Fibroblast of the aortic adventitia (primary cell): ENCODE measurements around the gene CCDC77. TPM values are rescaled to one million over a fixed set of nuclear protein-coding genes. Genes with fewer than 3 reads are reported as not detected.
A peak's percentile ranks its signal among the peaks of the same experiment; 100 is the strongest.

Experiments used
- DNase-seq: peaks from one replicate; pipeline ENCODE4 v3.0.0-alpha.2; 2010; ENCODE audit warnings: low read depth
- H3K4me3 ChIP-seq: 2 replicates; pipeline ENCODE4 v1.5.1; 2011; ENCODE audit warnings: low read depth, mild to moderate bottlenecking, control low read depth, low read length, moderate library complexity
- total RNA-seq: library from RNA; depleted of rRNA; stranded (reverse); fragments of >200 nt; gene quantifications from 2 replicates; pipeline ENCODE4 v1.2.3, GENCODE V29; 2012; ENCODE audit warnings: low replicate concordance
- TF ChIP-seq, protein P1 (sequence below): IDR thresholded peaks from 2 replicates; pipeline ENCODE4 v1.5.1; 2011; ENCODE audit warnings: mild to moderate bottlenecking, low read length, control low read depth, inconsistent platforms; ENCODE audit not compliant: insufficient read depth

CCDC77 gene
- total RNA-seq, 1 donor = 15.4 TPM

- H3K4me3 ChIP-seq = no peak overlapping the region
- no peak for DNase-seq
- TF ChIP-seq, protein P1, sequence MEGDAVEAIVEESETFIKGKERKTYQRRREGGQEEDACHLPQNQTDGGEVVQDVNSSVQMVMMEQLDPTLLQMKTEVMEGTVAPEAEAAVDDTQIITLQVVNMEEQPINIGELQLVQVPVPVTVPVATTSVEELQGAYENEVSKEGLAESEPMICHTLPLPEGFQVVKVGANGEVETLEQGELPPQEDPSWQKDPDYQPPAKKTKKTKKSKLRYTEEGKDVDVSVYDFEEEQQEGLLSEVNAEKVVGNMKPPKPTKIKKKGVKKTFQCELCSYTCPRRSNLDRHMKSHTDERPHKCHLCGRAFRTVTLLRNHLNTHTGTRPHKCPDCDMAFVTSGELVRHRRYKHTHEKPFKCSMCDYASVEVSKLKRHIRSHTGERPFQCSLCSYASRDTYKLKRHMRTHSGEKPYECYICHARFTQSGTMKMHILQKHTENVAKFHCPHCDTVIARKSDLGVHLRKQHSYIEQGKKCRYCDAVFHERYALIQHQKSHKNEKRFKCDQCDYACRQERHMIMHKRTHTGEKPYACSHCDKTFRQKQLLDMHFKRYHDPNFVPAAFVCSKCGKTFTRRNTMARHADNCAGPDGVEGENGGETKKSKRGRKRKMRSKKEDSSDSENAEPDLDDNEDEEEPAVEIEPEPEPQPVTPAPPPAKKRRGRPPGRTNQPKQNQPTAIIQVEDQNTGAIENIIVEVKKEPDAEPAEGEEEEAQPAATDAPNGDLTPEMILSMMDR = peak; percentile 47
Measured at GRCh38 chr12:452667-453210, 51.3 kb downstream of the CCDC77 start.

DNA sequence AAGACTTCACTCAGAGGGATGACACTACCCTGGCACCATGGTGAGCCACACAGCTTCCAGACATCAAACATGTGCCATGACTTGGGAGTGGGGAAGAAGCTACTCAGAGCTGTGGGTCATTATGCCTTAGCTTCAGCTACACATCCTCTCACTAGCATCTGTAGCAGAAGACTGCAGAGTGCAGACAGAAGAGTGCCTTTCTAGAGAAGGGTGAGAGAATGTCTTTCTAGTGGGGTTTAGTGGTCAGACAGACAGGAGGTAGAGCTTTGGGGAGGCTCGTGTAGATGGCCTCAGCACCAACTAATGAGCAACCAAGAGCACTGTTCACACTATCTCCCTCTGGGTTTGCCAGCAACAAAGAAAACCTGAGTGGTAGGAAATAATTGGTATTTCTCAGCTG is 53.4 kb downstream of the CCDC77 start:
- DNase-seq = no peak
- H3K4me3 ChIP-seq = no peak overlapping the region
- TF ChIP-seq, protein P1 = no peak

DNA sequence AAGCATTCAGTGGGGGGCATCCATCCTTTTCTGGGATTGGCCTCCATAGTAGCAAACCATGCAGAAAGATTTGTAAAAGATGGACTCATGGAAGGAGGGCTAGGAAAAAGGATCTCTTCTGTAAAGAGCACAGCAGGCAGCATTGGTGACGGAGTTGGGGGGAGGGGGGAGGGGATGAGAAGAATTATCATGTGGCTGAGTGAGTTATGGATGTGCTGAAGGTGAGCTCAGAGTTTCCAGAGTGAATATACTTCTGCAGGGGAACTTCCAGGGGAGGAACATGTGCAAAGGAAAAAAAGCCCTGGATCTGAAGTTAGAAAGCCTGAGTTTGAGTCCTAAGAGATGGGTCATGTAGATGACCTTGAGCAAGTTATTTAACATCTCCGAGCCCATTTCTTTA is 54.4 kb downstream of the CCDC77 start:
- H3K4me3 ChIP-seq = no peak overlapping the region
- DNase-seq = no peak
- TF ChIP-seq, protein P1 = no peak

- TF ChIP-seq, protein P1 = no peak
- no peak overlapping the region for H3K4me3 ChIP-seq
- no peak for DNase-seq
Measured at GRCh38 chr12:457676-458075, 56.2 kb downstream of the CCDC77 start.

DNA sequence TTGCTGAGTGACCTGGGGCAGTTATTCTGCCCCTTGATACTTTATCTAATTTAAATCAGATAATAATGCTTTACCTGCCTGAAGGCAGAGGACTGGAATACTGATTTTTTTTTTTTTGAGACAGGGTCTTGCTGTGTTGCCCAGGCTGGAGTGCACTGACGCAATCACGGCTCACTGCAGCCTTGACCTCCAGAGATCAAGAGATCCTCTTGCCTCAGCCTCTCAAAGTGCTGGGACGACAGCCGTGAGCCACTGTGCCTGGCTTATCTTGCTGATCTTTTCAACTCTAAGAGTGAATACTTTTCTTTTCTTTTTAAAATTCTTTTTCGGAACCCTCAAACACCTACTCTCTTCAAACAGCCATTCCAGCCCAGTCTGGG is 57.6 kb downstream of the CCDC77 start:
- no peak overlapping the region for H3K4me3 ChIP-seq
- no peak for DNase-seq
- TF ChIP-seq, protein P1 = no peak

GRCh38 chr12:459430-460258 is 58.2 kb downstream of the CCDC77 start, which contains the start of gene B4GALNT3:
Gene B4GALNT3, plus strand, starts transcription at chr12:459939. Its CDS starts 438 bp downstream, at chr12:460377.
- DNase-seq = peak; percentile 17
- peak within 1 kb of the TSS; percentile 53 for H3K4me3 ChIP-seq
- TF ChIP-seq, protein P1 = no peak
